Measurements from ENCODE around the gene SLC9A5.

The SLC9A5 gene

GRCh38 chr16:67317853-67318252 is 69.1 kb downstream of the SLC9A5 start:
- DNase-seq (ENCODE audit: low read depth): no peak
- TF ChIP-seq CTCF (IDR thresholded peaks at IDR 0.05; ENCODE audit: low read depth, low read length, missing control alignments): no peak
- no peak overlapping the region for H3K4me3 ChIP-seq (ENCODE audit: low read depth, low read length)
